Measurements from ENCODE around the gene TCERG1L. TPM values are rescaled to one million over a fixed set of nuclear protein-coding genes. Genes with fewer than 3 reads are reported as not detected.

The TCERG1L gene
- total and polyA plus RNA-seq, 9 of the 15 experiments (the other 6 are each of a cell fraction or from before 2014, with no cell fraction given), result not detected

- in situ Hi-C loops (cut with MboI) (no loop called here), intact Hi-C loops (cut with micrococcal nuclease) (no loop called here)
- Histone ChIP-seq H3K27ac (ENCODE audit: extremely low read depth, low read depth, low read length) (no peak overlapping the region), H3K9me1 (ENCODE audit: control insufficient read depth, insufficient read depth, low read length) (no peaks in the 10 kb centered on the region), H3K27me3 (ENCODE audit: control insufficient read depth in 2 of 2, insufficient read depth in 2 of 2, low read length in 2 of 2) (peaks cover 3 to 34% of the 10 kb centered on the region in 2 experiments; a peak in 3 of 5 replicates), H3K4me2 (ENCODE audit: insufficient read depth, low read length) (no peak overlapping the region), H2AFZ (ENCODE audit: low read depth, low read length) (no peak overlapping the region), H3K79me2 (ENCODE audit: control insufficient read depth, insufficient read depth, low read length) (no peaks in the 10 kb centered on the region), H4K20me1 (replicated peaks; ENCODE audit: control insufficient read depth, insufficient read depth, low read length) (no peaks in the 10 kb centered on the region), H3K9ac (ENCODE audit: insufficient read depth in 1 of 2, low read depth in 2 of 2, low read length in 2 of 2) (no peak overlapping the region), H3K9me3 (replicated peaks; ENCODE audit: control insufficient read depth, insufficient read depth, low read depth, low read length) (no peaks in the 10 kb centered on the region), H3K4me1 (replicated peaks in 1 of 2; ENCODE audit: control insufficient read depth in 2 of 2, insufficient read depth in 2 of 2, low read length in 2 of 2) (no peaks in the 10 kb centered on the region), H3K4me3 (no peak overlapping the region), H3K36me3 (ENCODE audit: control insufficient read depth, insufficient read depth, low read length) (no peaks in the 10 kb centered on the region)
- ChIA-PET POLR2A (no interaction called here), CTCF (ENCODE audit: low intra/inter-chr PET ratio) (no interaction called here)
- DNase-seq (ENCODE audit: extremely low read depth in 1 of 4, low spot score in 3 of 4) (no peak), ATAC-seq (no peak), FAIRE-seq (no peak)
- no TSS peak for BruUV-seq (replicated peaks)
- no peak for TF ChIP-seq ZNF699 (CRISPR knock-in tag; IDR thresholded peaks at IDR 0.05; ENCODE audit: insufficient replicate concordance)
- TF ChIP-seq CHCHD3 (CRISPR knock-in tag; IDR thresholded peaks at IDR 0.05), result no peak
- no peak for TF ChIP-seq PHF20 (IDR thresholded peaks at IDR 0.05; ENCODE audit: partially characterized antibody)
- no peak for TF ChIP-seq SMAD4 (CRISPR knock-in tag; conservative IDR thresholded peaks at IDR 0.05)
- no peak for TF ChIP-seq JUN (IDR thresholded peaks at IDR 0.05; ENCODE audit: borderline replicate concordance, low read depth, low read length)
- no peak for TF ChIP-seq JUN (CRISPR knock-in tag; IDR thresholded peaks at IDR 0.05; ENCODE audit: borderline replicate concordance)
- no peak for TF ChIP-seq RB1 (IDR thresholded peaks at IDR 0.05; ENCODE audit: low read depth)
- TF ChIP-seq FOXP4 (CRISPR knock-in tag; IDR thresholded peaks at IDR 0.05; ENCODE audit: borderline replicate concordance), result no peak
- TF ChIP-seq FOSL1 (tag; conservative IDR thresholded peaks at IDR 0.05), result no peak
- no peak for TF ChIP-seq NONO (IDR thresholded peaks at IDR 0.05; ENCODE audit: low read depth in 2 of 2, low read length in 1 of 2)
- no peak for TF ChIP-seq TRIM25 (IDR thresholded peaks at IDR 0.05; ENCODE audit: borderline replicate concordance)
- TF ChIP-seq SLC30A9 (CRISPR knock-in tag; IDR thresholded peaks at IDR 0.05), result no peak
- 5% methylated on average over 10 of the region's 10 CpGs for WGBS (ENCODE audit: insufficient coverage, low coverage, missing lambda C conversion rate)
Measured at GRCh38 chr10:131157899-131158298, 153.6 kb downstream of the TCERG1L start.
